Right lobe of liver (tissue), 6 donors: Measurements from ENCODE around the gene TENM3. TPM values are rescaled to one million over a fixed set of nuclear protein-coding genes. Genes with fewer than 3 reads are reported as not detected.

Experiments
- ATAC-seq, 4 donors: fragments of 200-7000 bp; cut with Tn5 transposase; one replicate each; pipeline ENCODE4 v1.9.1; 2020; ENCODE audit warnings: mild to moderate bottlenecking in 4 of 4, moderate library complexity in 4 of 4
- DNase-seq, 3 donors: peaks; one replicate each; pipeline ENCODE4 v3.0.0-alpha.2; 2020
- H3K27ac ChIP-seq, 3 donors: fragments of 200-600 bp; one replicate each; pipeline ENCODE4 v1.8.0; 2022
- H3K27me3 ChIP-seq, 2 donors: fragments of 200-600 bp; one replicate each; pipeline ENCODE4 v1.8.0; 2022
- H3K36me3 ChIP-seq, 4 donors: fragments of 200-600 bp; sonication (generic) in 1 of 4; one replicate each; pipeline versions ENCODE4 v1.5.1 to v1.8.0; 2017 to 2022; ENCODE audit warnings: control low read depth in 1 of 4
- H3K4me1 ChIP-seq, 4 donors: fragments of 200-600 bp; sonication (generic) in 1 of 4; one replicate each; pipeline versions ENCODE4 v1.5.1 to v1.8.0; 2017 to 2022; ENCODE audit warnings: control low read depth in 1 of 4
- H3K4me3 ChIP-seq, 3 donors: fragments of 200-600 bp; one replicate each; pipeline ENCODE4 v1.8.0; 2022
- H3K9me3 ChIP-seq, 4 donors: fragments of 200-600 bp; sonication (generic) in 1 of 4; one replicate each; pipeline versions ENCODE4 v1.5.1 to v1.8.0; 2017 to 2022; ENCODE audit warnings: control low read depth in 1 of 4
- POLR2A ChIP-seq: fragments of 450-650 bp; IDR thresholded peaks from one replicate; pipeline ENCODE4 v1.6.1; 2017; ENCODE audit warnings: antibody characterized with exemption, mild to moderate bottlenecking
- whole genome bisulfite sequencing: methylation state at CpG from one replicate; pipeline ENCODE4 v1.1.6; 2018; ENCODE audit warnings: low coverage, low lambda C conversion rate; ENCODE audit not compliant: insufficient coverage; ENCODE audit errors: missing lambda C conversion rate; 5-methylcytosine and 5-hydroxymethylcytosine counted together
- intact Hi-C, 2 donors: fragments of 100-400 bp; cut with DNase I; formaldehyde crosslinking; loops; one replicate each; pipeline versions ENCODE4 v1.11.2 to v1.14.1; 2022
- total RNA-seq, 6 experiments: library from RNA; depleted of rRNA in 2 of 6; stranded (reverse); fragments of >200 nt in 2 of 6; fragmentation: NEBNext Ultra II Directional in 3 of 6; extraction: Animal tissue kit (Norgen Biotek cat#: 25700) in 3 of 6; gene quantifications; one replicate each; pipeline versions ENCODE4 v1.1.0 to v1.2.4, GENCODE V29; 2016 to 2023
- TF ChIP-seq, protein P1 (sequence below), 4 donors: fragments of 200-600 bp in 3 of 4; fragments of 450-650 bp in 1 of 4; IDR thresholded peaks; one replicate each; pipeline versions ENCODE4 v1.5.1 to v1.8.0; 2016 to 2022; ENCODE audit warnings: antibody characterized with exemption in 4 of 4, mild to moderate bottlenecking in 2 of 4
- donor health status: DM: no; HTN: yes; CAD: no.
- donor health status: DM: no; HTN: no; CAD: no.
- donor health status: DM: no; HTN: no; CAD: no.
- donor health status: DM: no; HTN: yes; CAD: no.
- donor health status: DM: no; HTN: yes; CAD: no.

TENM3 gene
- total RNA-seq, 6 experiments from 2014 or later, result 0.06 to 3.0 (median 1.1) TPM

DNA sequence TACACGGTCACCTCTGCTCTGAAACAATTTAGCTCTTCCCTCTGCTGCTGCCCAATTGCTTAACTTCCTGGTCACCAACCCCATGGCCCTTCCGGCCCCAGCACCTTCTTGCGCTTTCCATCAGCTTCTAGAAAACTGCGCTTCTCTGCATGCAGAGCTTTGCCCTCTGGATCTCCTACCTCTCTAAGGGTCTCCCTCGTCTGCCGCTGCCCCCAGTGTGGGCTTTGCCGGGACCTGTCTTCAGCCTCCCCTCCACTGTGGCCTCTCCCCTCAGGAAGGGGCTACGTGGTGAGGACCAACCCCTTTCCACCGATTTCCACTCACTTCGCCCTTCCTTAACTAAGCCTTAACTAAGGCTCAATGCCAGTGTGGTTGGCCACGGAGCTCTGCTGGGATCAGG, 579.4 kb downstream of the TENM3 start:
- 88% methylated on average over 6 of the region's 11 CpGs for WGBS
- intact Hi-C loops, result no loop called here
- no peak for DNase-seq

DNA sequence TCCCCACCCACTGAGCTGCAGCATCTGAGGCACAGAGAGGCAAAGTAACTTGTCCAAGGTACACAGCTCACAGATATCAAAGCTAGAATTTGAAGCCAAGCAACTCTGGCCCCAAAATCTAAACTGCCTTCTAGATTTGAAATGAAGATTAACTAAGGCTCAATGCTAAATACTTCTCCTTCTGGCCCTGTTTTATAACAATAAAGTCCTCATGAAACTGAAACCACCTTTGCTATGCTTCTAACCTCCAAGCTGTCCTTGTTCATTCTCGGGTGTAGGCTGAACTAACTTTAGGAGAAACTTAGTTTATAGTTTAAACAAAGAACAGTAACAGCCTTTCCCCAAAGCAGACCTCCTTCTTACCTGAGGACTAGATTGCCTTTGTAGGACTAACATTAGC, 580.4 kb downstream of the TENM3 start:
- no peak overlapping the region for H3K4me3 ChIP-seq
- no peak overlapping the region for H3K27ac ChIP-seq
- no peaks in the 10 kb centered on the region for H3K36me3 ChIP-seq
- DNase-seq (no peak), ATAC-seq (no peak)
- H3K27me3 ChIP-seq, result no peaks in the 10 kb centered on the region
- no peaks in the 10 kb centered on the region for H3K4me1 ChIP-seq
- intact Hi-C loops, result no loop called here
- WGBS, result 43% methylated on average over 1 of the region's 1 CpG
- no peak for TF ChIP-seq POLR2A
- TF ChIP-seq, protein P1, sequence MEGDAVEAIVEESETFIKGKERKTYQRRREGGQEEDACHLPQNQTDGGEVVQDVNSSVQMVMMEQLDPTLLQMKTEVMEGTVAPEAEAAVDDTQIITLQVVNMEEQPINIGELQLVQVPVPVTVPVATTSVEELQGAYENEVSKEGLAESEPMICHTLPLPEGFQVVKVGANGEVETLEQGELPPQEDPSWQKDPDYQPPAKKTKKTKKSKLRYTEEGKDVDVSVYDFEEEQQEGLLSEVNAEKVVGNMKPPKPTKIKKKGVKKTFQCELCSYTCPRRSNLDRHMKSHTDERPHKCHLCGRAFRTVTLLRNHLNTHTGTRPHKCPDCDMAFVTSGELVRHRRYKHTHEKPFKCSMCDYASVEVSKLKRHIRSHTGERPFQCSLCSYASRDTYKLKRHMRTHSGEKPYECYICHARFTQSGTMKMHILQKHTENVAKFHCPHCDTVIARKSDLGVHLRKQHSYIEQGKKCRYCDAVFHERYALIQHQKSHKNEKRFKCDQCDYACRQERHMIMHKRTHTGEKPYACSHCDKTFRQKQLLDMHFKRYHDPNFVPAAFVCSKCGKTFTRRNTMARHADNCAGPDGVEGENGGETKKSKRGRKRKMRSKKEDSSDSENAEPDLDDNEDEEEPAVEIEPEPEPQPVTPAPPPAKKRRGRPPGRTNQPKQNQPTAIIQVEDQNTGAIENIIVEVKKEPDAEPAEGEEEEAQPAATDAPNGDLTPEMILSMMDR (IDR thresholded peaks at IDR 0.05), result no peak
- no peaks in the 10 kb centered on the region for H3K9me3 ChIP-seq

More for the DNA sequence above, 579.4 kb downstream of the TENM3 start:
- H3K36me3 ChIP-seq, result no peaks in the 10 kb centered on the region
- no peaks in the 10 kb centered on the region for H3K4me1 ChIP-seq
- H3K9me3 ChIP-seq, result no peaks in the 10 kb centered on the region
- H3K27me3 ChIP-seq, result no peaks in the 10 kb centered on the region
- H3K27ac ChIP-seq, result no peak overlapping the region
- no peak for TF ChIP-seq POLR2A
- TF ChIP-seq, protein P1 (IDR thresholded peaks at IDR 0.05), result no peak
- no peak overlapping the region for H3K4me3 ChIP-seq
- ATAC-seq, result no peak

DNA sequence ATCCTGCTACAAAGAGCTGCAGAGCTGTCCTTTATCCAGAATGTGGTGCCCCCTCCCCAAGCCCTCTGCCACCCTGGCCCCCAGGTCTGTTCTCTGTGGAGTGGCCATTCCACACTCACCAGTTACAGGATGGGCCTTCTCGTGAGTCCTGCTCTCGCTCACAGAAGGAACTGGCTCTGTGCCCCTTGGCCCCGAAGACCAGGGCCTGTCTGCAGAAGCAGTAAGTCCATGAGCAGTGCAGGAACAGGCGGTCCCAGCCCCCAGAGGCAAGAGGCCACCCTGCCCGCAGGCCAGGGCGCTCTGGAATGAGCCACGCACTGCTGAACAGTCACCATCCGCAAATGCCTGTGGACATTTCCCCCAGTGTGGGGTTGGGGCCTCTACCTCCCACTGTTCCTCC, 581.8 kb downstream of the TENM3 start:
- Histone ChIP-seq H3K27ac (no peak overlapping the region), H3K4me3 (no peak overlapping the region), H3K36me3 (no peaks in the 10 kb centered on the region), H3K9me3 (no peaks in the 10 kb centered on the region), H3K4me1 (no peaks in the 10 kb centered on the region), H3K27me3 (no peaks in the 10 kb centered on the region)
- no peak for ATAC-seq
- DNase-seq, result no peak
- TF ChIP-seq POLR2A, result no peak
- TF ChIP-seq, protein P1 (IDR thresholded peaks at IDR 0.05), result no peak
- intact Hi-C loops, result no loop called here
- WGBS, result 89% methylated on average over 3 of the region's 8 CpGs

DNA sequence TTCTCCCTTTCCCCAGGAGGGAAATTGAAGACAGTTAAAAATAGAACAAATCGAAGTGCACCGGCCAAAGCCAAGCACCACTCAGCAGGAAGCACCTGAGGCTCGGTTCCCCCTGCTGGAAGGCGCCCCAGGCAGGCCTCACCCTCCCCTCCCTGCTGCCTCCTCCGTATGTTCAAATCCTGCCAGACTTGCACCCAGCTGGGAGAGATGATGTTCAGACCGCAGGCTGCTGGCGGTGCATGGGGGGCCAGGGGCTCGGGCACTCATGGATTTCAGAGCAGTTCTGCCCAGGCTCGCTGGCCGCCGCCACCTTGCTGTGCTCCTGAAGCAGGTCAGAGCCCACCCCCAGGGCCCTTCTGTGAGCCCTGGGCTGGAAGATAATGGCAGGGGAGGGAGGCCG, 582.6 kb downstream of the TENM3 start:
- H3K27me3 ChIP-seq, result no peaks in the 10 kb centered on the region
- no peak overlapping the region for H3K4me3 ChIP-seq
- intact Hi-C loops, result no loop called here
- no peak for ATAC-seq
- no peaks in the 10 kb centered on the region for H3K36me3 ChIP-seq
- WGBS, result 71% methylated on average over 12 of the region's 12 CpGs
- H3K9me3 ChIP-seq, result no peaks in the 10 kb centered on the region
- no peaks in the 10 kb centered on the region for H3K4me1 ChIP-seq
- TF ChIP-seq POLR2A, result no peak
- TF ChIP-seq, protein P1 (IDR thresholded peaks at IDR 0.05), result no peak
- DNase-seq, result no peak
- H3K27ac ChIP-seq, result no peak overlapping the region

DNA sequence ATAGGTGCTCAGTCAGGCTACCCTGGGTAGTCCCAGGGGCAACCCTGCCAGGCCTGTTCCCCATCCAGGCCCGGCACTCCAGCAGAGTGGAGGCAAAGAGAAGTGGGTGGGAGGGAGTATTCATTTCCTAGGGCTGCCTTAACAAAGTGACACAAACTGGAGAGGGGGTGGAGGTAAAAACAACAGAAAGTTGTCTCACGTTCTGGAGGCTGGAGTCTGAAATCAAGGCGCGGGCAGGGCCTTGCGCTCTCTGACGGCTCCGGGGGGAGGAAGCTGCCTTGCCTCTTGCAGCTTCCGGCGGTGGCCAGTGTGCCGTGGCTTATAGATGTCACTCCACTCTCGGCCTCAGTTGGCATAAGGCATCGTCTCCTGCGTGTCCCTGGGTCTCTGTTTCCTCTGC, 583.2 kb downstream of the TENM3 start:
- H3K9me3 ChIP-seq, result no peaks in the 10 kb centered on the region
- TF ChIP-seq POLR2A, result no peak
- TF ChIP-seq, protein P1 (IDR thresholded peaks at IDR 0.05), result no peak
- no peaks in the 10 kb centered on the region for H3K4me1 ChIP-seq
- H3K27me3 ChIP-seq, result no peaks in the 10 kb centered on the region
- DNase-seq (no peak), ATAC-seq (no peak)
- 56% methylated on average over 4 of the region's 13 CpGs for WGBS
- intact Hi-C loops, result no loop called here
- H3K36me3 ChIP-seq, result no peaks in the 10 kb centered on the region
- H3K4me3 ChIP-seq, result no peak overlapping the region
- H3K27ac ChIP-seq, result no peak overlapping the region
